Measurements from ENCODE around the gene NPTX1.
A peak's percentile ranks its signal among the peaks of the same experiment; 100 is the strongest.

The NPTX1 gene

GRCh38 chr17:80477647-80478478, 1.5 kb upstream of the NPTX1 start:
- peak; percentile 9 for DNase-seq

DNA sequence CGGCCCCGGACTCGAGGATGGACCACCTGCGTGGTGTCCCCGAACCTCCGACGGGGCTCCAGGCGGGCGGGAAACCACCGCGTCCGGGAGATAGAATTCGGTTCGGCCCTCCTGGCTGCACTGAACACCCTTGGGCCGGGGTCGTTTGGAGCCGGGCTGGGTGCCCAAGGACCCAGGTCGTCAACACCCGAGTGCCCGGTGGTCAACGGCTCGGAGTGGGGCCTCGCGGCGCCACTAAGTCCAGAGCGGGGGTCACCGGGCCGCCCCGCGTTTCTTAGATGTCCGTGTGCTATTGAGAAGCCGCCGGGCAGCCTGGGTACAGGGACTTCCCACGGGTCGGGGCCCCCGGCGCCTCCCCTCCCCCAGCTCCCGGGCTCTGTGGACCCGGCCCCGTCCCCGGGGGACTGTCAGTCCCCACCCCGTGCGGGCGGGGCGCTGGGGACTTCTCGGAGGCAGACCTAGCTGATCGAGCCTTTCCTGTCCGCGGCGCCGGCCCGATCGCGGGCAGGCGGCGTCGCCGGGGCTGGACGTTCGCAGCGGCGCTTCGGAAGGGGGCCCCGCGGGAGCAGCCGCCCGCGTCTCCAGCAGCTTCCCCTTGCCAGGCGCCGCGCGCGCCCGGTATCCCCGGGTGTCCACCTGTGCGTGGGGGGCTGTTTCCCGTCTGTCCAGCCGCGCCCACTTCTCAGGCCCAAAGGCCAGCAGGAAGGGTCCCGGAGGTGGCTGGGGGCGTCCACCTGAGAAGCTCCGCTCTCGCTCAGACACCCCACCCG, 655 bp upstream of the NPTX1 start:
- DNase-seq: no peak

- DNase-seq: no peak
These were observed 1.2 kb downstream of the NPTX1 start for GRCh38 chr17:80474961-80475909.

GRCh38 chr17:80474231-80474960, 2.0 kb downstream of the NPTX1 start:
- DNase-seq: no peak

GRCh38 chr17:80473701-80474100, 2.7 kb downstream of the NPTX1 start:
- no peak for DNase-seq

DNA sequence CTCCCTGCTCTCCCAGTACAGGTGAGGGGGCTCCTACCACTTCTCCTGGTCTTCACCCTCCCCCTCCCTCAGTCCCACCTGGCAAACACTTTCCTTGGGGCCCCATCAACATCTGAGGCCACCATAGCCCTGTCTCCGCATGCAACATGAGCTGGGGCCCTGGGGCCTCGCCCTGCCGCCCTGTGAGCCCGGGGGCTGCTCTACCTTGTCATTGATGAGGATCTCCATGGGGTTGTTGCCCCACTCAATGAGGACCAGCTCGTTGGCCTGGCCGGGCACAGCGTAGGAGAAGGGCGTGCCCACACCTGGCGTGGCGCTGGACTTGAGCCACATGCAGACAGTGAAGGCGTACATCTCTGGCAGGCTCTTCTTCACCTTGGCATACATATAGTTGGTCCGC, 3.4 kb downstream of the NPTX1 start:
- DNase-seq: no peak

- no peak for DNase-seq
These were observed 4.5 kb downstream of the NPTX1 start for GRCh38 chr17:80471922-80472321.

GRCh38 chr17:80470603-80471002, 5.8 kb downstream of the NPTX1 start:
- no peak for DNase-seq

GRCh38 chr17:80469667-80470066, 6.7 kb downstream of the NPTX1 start:
- no peak for DNase-seq

GRCh38 chr17:80468781-80469493, 7.5 kb downstream of the NPTX1 start:
- no peak for DNase-seq

- DNase-seq: no peak
These were observed 8.2 kb downstream of the NPTX1 start for GRCh38 chr17:80468242-80468641.

- DNase-seq: no peak
These were observed 10.2 kb downstream of the NPTX1 start for GRCh38 chr17:80466188-80466705.

GRCh38 chr17:80465327-80465974, 11.0 kb downstream of the NPTX1 start:
- DNase-seq: no peak

GRCh38 chr17:80464486-80464885, 11.9 kb downstream of the NPTX1 start:
- DNase-seq: no peak

- no peak for DNase-seq
These were observed 12.5 kb downstream of the NPTX1 start for GRCh38 chr17:80463784-80464400.

GRCh38 chr17:80461528-80462160, 14.8 kb downstream of the NPTX1 start:
- DNase-seq: no peak

DNA sequence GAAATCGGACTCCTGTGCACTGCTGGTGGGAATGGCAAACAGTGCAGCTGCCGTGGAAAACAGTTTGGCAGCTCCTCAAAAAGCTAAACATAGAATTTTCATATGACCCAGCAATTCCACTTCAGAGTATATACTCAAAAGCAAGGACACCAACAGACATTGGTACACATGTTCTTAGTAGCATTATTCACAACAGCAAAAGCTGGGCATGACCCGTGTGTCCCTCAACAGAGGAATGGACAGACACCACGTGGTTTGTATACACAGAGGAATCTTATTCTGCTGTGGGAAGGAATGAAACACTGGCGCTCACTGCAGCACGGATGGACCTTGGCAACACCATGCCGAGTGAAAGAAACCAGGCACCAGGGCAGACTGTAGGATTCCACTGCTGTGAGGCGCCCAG, 16.0 kb downstream of the NPTX1 start:
- no peak for DNase-seq

GRCh38 chr17:80459234-80459633, 17.2 kb downstream of the NPTX1 start:
- DNase-seq: no peak

GRCh38 chr17:80458016-80458415, 18.4 kb downstream of the NPTX1 start:
- no peak for DNase-seq

Measured in stimulated activated naive CD4-positive, alpha-beta T cell treated with Interleukin-2 at 50 U/mL for 16 hours (primary cell).